ENCODE measurements around the gene ZNF750. TPM values are rescaled to one million over a fixed set of nuclear protein-coding genes. Genes with fewer than 3 reads are reported as not detected.

Gene ZNF750
- total RNA-seq: not detected in 2 replicates

GRCh38 chr17:82839617-82840292 lies at the start of gene ZNF750:
Gene ZNF750 (minus strand): TSS chr17:82840022. CDS start chr17:82832454, 7,568 bp downstream.
- intact Hi-C loops (cut with micrococcal nuclease): no loop called here

- intact Hi-C loops (cut with micrococcal nuclease): no loop called here
These were observed 49.0 kb upstream of the ZNF750 start for GRCh38 chr17:82888583-82889495.

- intact Hi-C loops (cut with micrococcal nuclease): no loop called here
These were observed 47.7 kb upstream of the ZNF750 start for GRCh38 chr17:82887255-82888164.

GRCh38 chr17:82884970-82885353 lies 45.1 kb upstream of the ZNF750 start:
- intact Hi-C loops (cut with micrococcal nuclease): loop anchor here (1.0 kb wide), 2 partner anchors 8 to 21 kb away; no protein-coding TSS in a partner anchor

GRCh38 chr17:82884341-82884969 lies 44.6 kb upstream of the ZNF750 start:
- intact Hi-C loops (cut with micrococcal nuclease): no loop called here

- intact Hi-C loops (cut with micrococcal nuclease): no loop called here
These were observed 43.7 kb upstream of the ZNF750 start for GRCh38 chr17:82883419-82884031.

- intact Hi-C loops (cut with micrococcal nuclease): no loop called here
These were observed 43.0 kb upstream of the ZNF750 start for GRCh38 chr17:82882715-82883418.

- intact Hi-C loops (cut with micrococcal nuclease): no loop called here
These were observed 42.3 kb upstream of the ZNF750 start for GRCh38 chr17:82881900-82882714.

- intact Hi-C loops (cut with micrococcal nuclease): no loop called here
These were observed 41.6 kb upstream of the ZNF750 start for GRCh38 chr17:82881324-82881823.

GRCh38 chr17:82880620-82881323 lies 41.0 kb upstream of the ZNF750 start:
- intact Hi-C loops (cut with micrococcal nuclease): no loop called here

- intact Hi-C loops (cut with micrococcal nuclease): no loop called here
These were observed 39.4 kb upstream of the ZNF750 start for GRCh38 chr17:82879241-82879640.

GRCh38 chr17:82878527-82878926 lies 38.7 kb upstream of the ZNF750 start:
- intact Hi-C loops (cut with micrococcal nuclease): no loop called here

GRCh38 chr17:82876602-82877379 lies 37.0 kb upstream of the ZNF750 start:
- intact Hi-C loops (cut with micrococcal nuclease): no loop called here

GRCh38 chr17:82876149-82876548 lies 36.3 kb upstream of the ZNF750 start:
- intact Hi-C loops (cut with micrococcal nuclease): no loop called here

GRCh38 chr17:82875407-82875856 lies 35.6 kb upstream of the ZNF750 start:
- intact Hi-C loops (cut with micrococcal nuclease): no loop called here

GRCh38 chr17:82874011-82874835 lies 34.4 kb upstream of the ZNF750 start:
- intact Hi-C loops (cut with micrococcal nuclease): no loop called here
